Measurements from ENCODE around the gene OTOF.

- TF ChIP-seq POLR2A (IDR thresholded peaks at IDR 0.05; ENCODE audit: borderline replicate concordance, extremely low read depth, insufficient read depth, insufficient read length) (no peak), EZH2phosphoT487 (IDR thresholded peaks at IDR 0.05; ENCODE audit: borderline replicate concordance) (no peak), YY1 (IDR thresholded peaks at IDR 0.05; ENCODE audit: extremely low read depth, insufficient replicate concordance, low read depth, low read length) (no peak), POLR2AphosphoS5 (IDR thresholded peaks at IDR 0.05; ENCODE audit: low read depth, low read length) (no peak), JUND (IDR thresholded peaks at IDR 0.05) (no peak), EZH2 (IDR thresholded peaks at IDR 0.05) (no peak), CEBPB (IDR thresholded peaks at IDR 0.05; ENCODE audit: low read depth) (no peak), RAD21 (IDR thresholded peaks at IDR 0.05; ENCODE audit: low read depth) (no peak), EGR1 (IDR thresholded peaks at IDR 0.05; ENCODE audit: low read depth) (no peak), TCF7L2 (IDR thresholded peaks at IDR 0.05; ENCODE audit: borderline replicate concordance, extremely low read depth, insufficient read depth, insufficient read length) (no peak), MAX (IDR thresholded peaks at IDR 0.05) (no peak)
- TF ChIP-seq, protein P1, sequence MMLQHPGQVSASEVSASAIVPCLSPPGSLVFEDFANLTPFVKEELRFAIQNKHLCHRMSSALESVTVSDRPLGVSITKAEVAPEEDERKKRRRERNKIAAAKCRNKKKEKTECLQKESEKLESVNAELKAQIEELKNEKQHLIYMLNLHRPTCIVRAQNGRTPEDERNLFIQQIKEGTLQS (IDR thresholded peaks at IDR 0.05) = no peak
- TF ChIP-seq, protein P2, sequence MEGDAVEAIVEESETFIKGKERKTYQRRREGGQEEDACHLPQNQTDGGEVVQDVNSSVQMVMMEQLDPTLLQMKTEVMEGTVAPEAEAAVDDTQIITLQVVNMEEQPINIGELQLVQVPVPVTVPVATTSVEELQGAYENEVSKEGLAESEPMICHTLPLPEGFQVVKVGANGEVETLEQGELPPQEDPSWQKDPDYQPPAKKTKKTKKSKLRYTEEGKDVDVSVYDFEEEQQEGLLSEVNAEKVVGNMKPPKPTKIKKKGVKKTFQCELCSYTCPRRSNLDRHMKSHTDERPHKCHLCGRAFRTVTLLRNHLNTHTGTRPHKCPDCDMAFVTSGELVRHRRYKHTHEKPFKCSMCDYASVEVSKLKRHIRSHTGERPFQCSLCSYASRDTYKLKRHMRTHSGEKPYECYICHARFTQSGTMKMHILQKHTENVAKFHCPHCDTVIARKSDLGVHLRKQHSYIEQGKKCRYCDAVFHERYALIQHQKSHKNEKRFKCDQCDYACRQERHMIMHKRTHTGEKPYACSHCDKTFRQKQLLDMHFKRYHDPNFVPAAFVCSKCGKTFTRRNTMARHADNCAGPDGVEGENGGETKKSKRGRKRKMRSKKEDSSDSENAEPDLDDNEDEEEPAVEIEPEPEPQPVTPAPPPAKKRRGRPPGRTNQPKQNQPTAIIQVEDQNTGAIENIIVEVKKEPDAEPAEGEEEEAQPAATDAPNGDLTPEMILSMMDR (IDR thresholded peaks at IDR 0.05 in 2 of 3, conservative IDR thresholded peaks at IDR 0.05 in 1 of 3; ENCODE audit: borderline replicate concordance in 1 of 3, insufficient read depth in 1 of 3, low read depth in 2 of 3, low read length in 2 of 3) = no peak
- TF ChIP-seq, protein P3, sequence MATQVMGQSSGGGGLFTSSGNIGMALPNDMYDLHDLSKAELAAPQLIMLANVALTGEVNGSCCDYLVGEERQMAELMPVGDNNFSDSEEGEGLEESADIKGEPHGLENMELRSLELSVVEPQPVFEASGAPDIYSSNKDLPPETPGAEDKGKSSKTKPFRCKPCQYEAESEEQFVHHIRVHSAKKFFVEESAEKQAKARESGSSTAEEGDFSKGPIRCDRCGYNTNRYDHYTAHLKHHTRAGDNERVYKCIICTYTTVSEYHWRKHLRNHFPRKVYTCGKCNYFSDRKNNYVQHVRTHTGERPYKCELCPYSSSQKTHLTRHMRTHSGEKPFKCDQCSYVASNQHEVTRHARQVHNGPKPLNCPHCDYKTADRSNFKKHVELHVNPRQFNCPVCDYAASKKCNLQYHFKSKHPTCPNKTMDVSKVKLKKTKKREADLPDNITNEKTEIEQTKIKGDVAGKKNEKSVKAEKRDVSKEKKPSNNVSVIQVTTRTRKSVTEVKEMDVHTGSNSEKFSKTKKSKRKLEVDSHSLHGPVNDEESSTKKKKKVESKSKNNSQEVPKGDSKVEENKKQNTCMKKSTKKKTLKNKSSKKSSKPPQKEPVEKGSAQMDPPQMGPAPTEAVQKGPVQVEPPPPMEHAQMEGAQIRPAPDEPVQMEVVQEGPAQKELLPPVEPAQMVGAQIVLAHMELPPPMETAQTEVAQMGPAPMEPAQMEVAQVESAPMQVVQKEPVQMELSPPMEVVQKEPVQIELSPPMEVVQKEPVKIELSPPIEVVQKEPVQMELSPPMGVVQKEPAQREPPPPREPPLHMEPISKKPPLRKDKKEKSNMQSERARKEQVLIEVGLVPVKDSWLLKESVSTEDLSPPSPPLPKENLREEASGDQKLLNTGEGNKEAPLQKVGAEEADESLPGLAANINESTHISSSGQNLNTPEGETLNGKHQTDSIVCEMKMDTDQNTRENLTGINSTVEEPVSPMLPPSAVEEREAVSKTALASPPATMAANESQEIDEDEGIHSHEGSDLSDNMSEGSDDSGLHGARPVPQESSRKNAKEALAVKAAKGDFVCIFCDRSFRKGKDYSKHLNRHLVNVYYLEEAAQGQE (IDR thresholded peaks at IDR 0.05; ENCODE audit: low read depth) = no peak
These were observed 7.9 kb upstream of the OTOF start for GRCh38 chr2:26485725-26486418.

All from HCT116 (cell line).